HepG2 (cell line): Measurements from ENCODE around the gene TRAPPC12. TPM values are rescaled to one million over a fixed set of nuclear protein-coding genes. Genes with fewer than 3 reads are reported as not detected.

Experiments
- ARNT2 ChIP-seq: sonication (generic); formaldehyde crosslinking; IDR thresholded peaks from 2 replicates; pipeline ENCODE4 v1.8.0; 2022; ENCODE audit warnings: mild to moderate bottlenecking, low read depth, missing genetic modification reagents, moderate library complexity
- GFI1 ChIP-seq: sonication (generic); formaldehyde crosslinking; IDR thresholded peaks from 2 replicates; pipeline ENCODE4 v1.5.0; 2020; ENCODE audit warnings: missing genetic modification reagents, mild to moderate bottlenecking, borderline replicate concordance
- HES4 ChIP-seq: sonication (generic); formaldehyde crosslinking; IDR thresholded peaks from 2 replicates; pipeline ENCODE4 v1.9.0; 2021; ENCODE audit warnings: mild to moderate bottlenecking, missing genetic modification reagents, borderline replicate concordance
- HNRNPLL ChIP-seq: fragments of 200-400 bp; formaldehyde crosslinking; IDR thresholded peaks from 2 replicates; pipeline ENCODE4 v1.6.1; 2017; ENCODE audit warnings: mild to moderate bottlenecking, low read depth, low read length; ENCODE audit not compliant: poor library complexity, severe bottlenecking
- LCORL ChIP-seq, 2 experiments: fragments of 450-650 bp in 1 of 2; sonication (generic) in 1 of 2; formaldehyde crosslinking in 1 of 2; IDR thresholded peaks; 2 replicates each; pipeline versions ENCODE4 v1.5.0 to v1.6.1; 2017 to 2020; ENCODE audit warnings: antibody characterized with exemption in 1 of 2, missing genetic modification reagents in 1 of 2
- MATR3 ChIP-seq: sonication (generic); formaldehyde crosslinking; IDR thresholded peaks from 2 replicates; pipeline ENCODE4 v1.4.0; 2020; ENCODE audit warnings: missing genetic modification reagents
- MZF1 ChIP-seq: sonication (generic); formaldehyde crosslinking; IDR thresholded peaks from 2 replicates; pipeline ENCODE4 v1.8.1; 2023; ENCODE audit warnings: mild to moderate bottlenecking, missing genetic modification reagents, borderline replicate concordance
- NFKBIZ ChIP-seq: IDR thresholded peaks from 2 replicates; pipeline ENCODE4 v1.6.1; 2018; ENCODE audit warnings: missing genetic modification reagents, missing compliant biosample characterization
- RNF2 ChIP-seq: fragments of 450-650 bp; conservative IDR thresholded peaks from 2 replicates; pipeline ENCODE4 v1.6.1; 2016; ENCODE audit warnings: low read depth
- SSRP1 ChIP-seq: IDR thresholded peaks from 2 replicates; pipeline ENCODE4 v1.6.1; 2016; ENCODE audit warnings: control low read depth
- TBX3 ChIP-seq: fragments of 450-650 bp; IDR thresholded peaks from 2 replicates; pipeline ENCODE4 v1.6.1; 2017; ENCODE audit warnings: antibody characterized with exemption, mild to moderate bottlenecking, inconsistent platforms, borderline replicate concordance
- THAP11 ChIP-seq: IDR thresholded peaks from 2 replicates; pipeline ENCODE4 v1.6.1; 2016; ENCODE audit warnings: missing biosample characterization, missing genetic modification reagents
- ZBTB7B ChIP-seq: sonication (generic); formaldehyde crosslinking; IDR thresholded peaks from 2 replicates; pipeline ENCODE4 v1.4.0; 2020; ENCODE audit warnings: missing genetic modification reagents
- ZNF563 ChIP-seq: sonication (generic); formaldehyde crosslinking; IDR thresholded peaks from 2 replicates; pipeline ENCODE4 v1.8.0; 2022; ENCODE audit warnings: mild to moderate bottlenecking, moderate library complexity, missing genetic modification reagents
- ZNF703 ChIP-seq: sonication (generic); formaldehyde crosslinking; IDR thresholded peaks from 2 replicates; pipeline ENCODE4 v1.5.1; 2020; ENCODE audit warnings: missing genetic modification reagents, mild to moderate bottlenecking, moderate library complexity, borderline replicate concordance
- ZNF766 ChIP-seq: sonication (generic); formaldehyde crosslinking; IDR thresholded peaks from 2 replicates; pipeline ENCODE4 v1.5.0; 2020; ENCODE audit warnings: missing genetic modification reagents, borderline replicate concordance
- ZNF782 ChIP-seq: sonication (generic); formaldehyde crosslinking; IDR thresholded peaks from 2 replicates; pipeline ENCODE4 v1.4.0; 2020; ENCODE audit warnings: missing genetic modification reagents, mild to moderate bottlenecking, borderline replicate concordance
- ZNF792 ChIP-seq: IDR thresholded peaks from 2 replicates; pipeline ENCODE4 v1.6.1; 2016
- polyA plus RNA-seq, 8 experiments: library from polyadenylated mRNA; depleted of rRNA in 3 of 8; stranded (reverse) in 7 of 8; unstranded in 1 of 8; fragments of >200 nt; fragmentation: Illumina TruSeq in 4 of 8; extraction: Trizol in 4 of 8; gene quantifications; 2 replicates each; pipeline versions ENCODE4 v1.2.1 to v1.2.3, GENCODE V29; 2011 to 2016; ENCODE audit warnings: low read depth in 4 of 8, missing spikeins in 1 of 8, mixed read lengths in 1 of 8; ENCODE audit not compliant: insufficient read depth in 1 of 8
- total RNA-seq, 5 experiments: library from RNA; depleted of rRNA; stranded (reverse); fragments of >200 nt; fragmentation: Illumina TruSeq; extraction: Trizol; gene quantifications; 2 replicates each; pipeline ENCODE4 v1.2.3, GENCODE V29; 2016; ENCODE audit warnings: low read depth in 1 of 5
- TF ChIP-seq, protein P1 (sequence below): IDR thresholded peaks from 2 replicates; pipeline ENCODE4 v1.6.1; 2016; ENCODE audit warnings: missing compliant biosample characterization, missing genetic modification reagents, borderline replicate concordance
- TF ChIP-seq, protein P2 (sequence below): sonication (generic); formaldehyde crosslinking; IDR thresholded peaks from 2 replicates; pipeline ENCODE4 v1.5.0; 2020; ENCODE audit warnings: mild to moderate bottlenecking, low read depth, missing genetic modification reagents, borderline replicate concordance
- TF ChIP-seq, protein P3 (sequence below): sonication (generic); formaldehyde crosslinking; IDR thresholded peaks from 2 replicates; pipeline ENCODE4 v1.4.0; 2020; ENCODE audit warnings: missing genetic modification reagents, borderline replicate concordance

Gene TRAPPC12
- total and polyA plus RNA-seq, 2 of the 13 experiments (the other 11 are each of a cell fraction or from before 2014, with no cell fraction given): 46.4 to 97.7 TPM

DNA sequence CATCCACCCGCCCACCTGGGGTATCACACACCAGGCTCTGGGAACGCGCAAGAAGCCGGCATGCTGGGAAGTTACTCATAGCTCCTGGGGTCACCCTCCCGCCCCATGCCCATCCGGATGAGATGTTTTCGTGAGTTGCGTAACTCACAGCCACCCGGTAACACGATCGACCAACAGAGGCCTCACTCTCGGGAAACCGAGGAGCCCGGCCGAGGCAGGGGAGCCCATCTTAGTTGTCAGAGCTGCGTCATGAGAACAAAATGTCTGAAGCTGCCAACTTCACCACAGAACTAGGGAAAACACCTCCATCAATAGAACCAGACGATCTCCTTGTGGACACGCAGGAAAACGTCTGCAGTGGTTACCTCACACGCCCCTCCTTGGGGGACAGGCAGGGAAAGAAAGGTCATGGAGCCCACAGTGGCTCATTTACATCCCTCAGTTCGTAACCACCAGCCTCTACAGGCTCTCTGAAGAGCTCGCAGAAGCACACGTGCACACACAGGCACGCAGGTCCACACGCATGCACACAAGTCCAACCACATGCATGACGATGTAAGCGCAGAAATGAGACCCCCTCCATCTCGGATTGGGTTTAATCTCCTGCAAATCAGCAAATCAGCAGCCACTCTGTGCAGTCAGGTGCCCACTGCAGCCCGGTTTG lies 113.6 kb downstream of the TRAPPC12 start (continued):
- no peak for TF ChIP-seq ZNF703 (CRISPR knock-in tag)
- no peak for TF ChIP-seq GFI1 (CRISPR knock-in tag)
- no peak for TF ChIP-seq MZF1 (CRISPR knock-in tag)
- peak; percentile 39; the same call in 1 of the 2 replicates for TF ChIP-seq ZNF792
- TF ChIP-seq ZNF782 (CRISPR knock-in tag): peak; percentile 63; the same call in 1 of the 2 replicates
- peak; percentile 60; the same call in 1 of the 2 replicates for TF ChIP-seq ZBTB7B (CRISPR knock-in tag)
- peak; percentile 70; the same call in 1 of the 2 replicates for TF ChIP-seq THAP11 (CRISPR knock-in tag)
- TF ChIP-seq, protein P1, sequence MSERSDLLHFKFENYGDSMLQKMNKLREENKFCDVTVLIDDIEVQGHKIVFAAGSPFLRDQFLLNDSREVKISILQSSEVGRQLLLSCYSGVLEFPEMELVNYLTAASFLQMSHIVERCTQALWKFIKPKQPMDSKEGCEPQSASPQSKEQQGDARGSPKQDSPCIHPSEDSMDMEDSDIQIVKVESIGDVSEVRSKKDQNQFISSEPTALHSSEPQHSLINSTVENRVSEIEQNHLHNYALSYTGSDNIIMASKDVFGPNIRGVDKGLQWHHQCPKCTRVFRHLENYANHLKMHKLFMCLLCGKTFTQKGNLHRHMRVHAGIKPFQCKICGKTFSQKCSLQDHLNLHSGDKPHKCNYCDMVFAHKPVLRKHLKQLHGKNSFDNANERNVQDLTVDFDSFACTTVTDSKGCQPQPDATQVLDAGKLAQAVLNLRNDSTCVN (CRISPR knock-in tag): peak; percentile 15; the same call in 1 of the 2 replicates
- no peak for TF ChIP-seq TBX3
- no peak for TF ChIP-seq ZNF766 (CRISPR knock-in tag)
- TF ChIP-seq LCORL (IDR thresholded peaks at IDR 0.05): no peak
- TF ChIP-seq LCORL (CRISPR knock-in tag; IDR thresholded peaks at IDR 0.05): peak; percentile 93
- TF ChIP-seq ARNT2 (CRISPR knock-in tag): peak; percentile 82
- no peak for TF ChIP-seq MATR3 (CRISPR knock-in tag)
- peak; percentile 68; the same call in 1 of the 2 replicates for TF ChIP-seq SSRP1 (CRISPR knock-in tag)
- TF ChIP-seq, protein P2, sequence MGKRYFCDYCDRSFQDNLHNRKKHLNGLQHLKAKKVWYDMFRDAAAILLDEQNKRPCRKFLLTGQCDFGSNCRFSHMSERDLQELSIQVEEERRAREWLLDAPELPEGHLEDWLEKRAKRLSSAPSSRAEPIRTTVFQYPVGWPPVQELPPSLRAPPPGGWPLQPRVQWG (CRISPR knock-in tag): no peak
- TF ChIP-seq HES4 (CRISPR knock-in tag): no peak
- peak; percentile 60 for TF ChIP-seq HNRNPLL
- TF ChIP-seq, protein P3, sequence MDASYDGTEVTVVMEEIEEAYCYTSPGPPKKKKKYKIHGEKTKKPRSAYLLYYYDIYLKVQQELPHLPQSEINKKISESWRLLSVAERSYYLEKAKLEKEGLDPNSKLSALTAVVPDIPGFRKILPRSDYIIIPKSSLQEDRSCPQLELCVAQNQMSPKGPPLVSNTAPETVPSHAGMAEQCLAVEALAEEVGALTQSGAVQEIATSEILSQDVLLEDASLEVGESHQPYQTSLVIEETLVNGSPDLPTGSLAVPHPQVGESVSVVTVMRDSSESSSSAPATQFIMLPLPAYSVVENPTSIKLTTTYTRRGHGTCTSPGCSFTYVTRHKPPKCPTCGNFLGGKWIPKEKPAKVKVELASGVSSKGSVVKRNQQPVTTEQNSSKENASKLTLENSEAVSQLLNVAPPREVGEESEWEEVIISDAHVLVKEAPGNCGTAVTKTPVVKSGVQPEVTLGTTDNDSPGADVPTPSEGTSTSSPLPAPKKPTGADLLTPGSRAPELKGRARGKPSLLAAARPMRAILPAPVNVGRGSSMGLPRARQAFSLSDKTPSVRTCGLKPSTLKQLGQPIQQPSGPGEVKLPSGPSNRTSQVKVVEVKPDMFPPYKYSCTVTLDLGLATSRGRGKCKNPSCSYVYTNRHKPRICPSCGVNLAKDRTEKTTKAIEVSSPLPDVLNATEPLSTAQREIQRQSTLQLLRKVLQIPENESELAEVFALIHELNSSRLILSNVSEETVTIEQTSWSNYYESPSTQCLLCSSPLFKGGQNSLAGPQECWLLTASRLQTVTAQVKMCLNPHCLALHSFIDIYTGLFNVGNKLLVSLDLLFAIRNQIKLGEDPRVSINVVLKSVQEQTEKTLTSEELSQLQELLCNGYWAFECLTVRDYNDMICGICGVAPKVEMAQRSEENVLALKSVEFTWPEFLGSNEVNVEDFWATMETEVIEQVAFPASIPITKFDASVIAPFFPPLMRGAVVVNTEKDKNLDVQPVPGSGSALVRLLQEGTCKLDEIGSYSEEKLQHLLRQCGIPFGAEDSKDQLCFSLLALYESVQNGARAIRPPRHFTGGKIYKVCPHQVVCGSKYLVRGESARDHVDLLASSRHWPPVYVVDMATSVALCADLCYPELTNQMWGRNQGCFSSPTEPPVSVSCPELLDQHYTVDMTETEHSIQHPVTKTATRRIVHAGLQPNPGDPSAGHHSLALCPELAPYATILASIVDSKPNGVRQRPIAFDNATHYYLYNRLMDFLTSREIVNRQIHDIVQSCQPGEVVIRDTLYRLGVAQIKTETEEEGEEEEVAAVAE: 0 out of 2 replicates have a peak, but pooled peaks have one; percentile 30
- TF ChIP-seq NFKBIZ (CRISPR knock-in tag): no peak
- no peak for TF ChIP-seq ZNF563 (CRISPR knock-in tag)
- TF ChIP-seq RNF2: no peak
- TF ChIP-seq, all 625 proteins: peak for 192
